ENCODE results near the gene ARHGAP26.

ARHGAP26 gene

GRCh38 chr5:143237664-143238063, 467.5 kb downstream of the ARHGAP26 start:
- no peak for DNase-seq

DNA sequence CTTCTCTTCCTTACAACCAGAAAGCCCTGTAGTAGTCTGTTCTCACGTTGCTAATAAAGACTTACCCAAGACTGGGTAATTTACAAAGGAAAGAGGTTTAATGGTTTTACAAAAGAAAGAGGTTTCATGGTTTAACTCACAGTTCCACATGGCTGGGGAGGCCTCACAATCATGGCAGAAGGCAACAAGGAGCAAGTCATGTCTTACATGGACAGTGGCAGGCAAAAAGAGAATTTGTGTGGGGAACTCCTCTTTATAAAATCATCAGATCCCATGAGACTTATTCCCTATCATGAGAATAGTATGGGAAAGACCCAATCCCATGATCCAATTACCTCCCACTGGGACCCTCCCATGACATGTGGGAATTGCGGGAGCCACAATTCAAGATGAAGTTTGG, 468.4 kb downstream of the ARHGAP26 start:
- DNase-seq = no peak

DNA sequence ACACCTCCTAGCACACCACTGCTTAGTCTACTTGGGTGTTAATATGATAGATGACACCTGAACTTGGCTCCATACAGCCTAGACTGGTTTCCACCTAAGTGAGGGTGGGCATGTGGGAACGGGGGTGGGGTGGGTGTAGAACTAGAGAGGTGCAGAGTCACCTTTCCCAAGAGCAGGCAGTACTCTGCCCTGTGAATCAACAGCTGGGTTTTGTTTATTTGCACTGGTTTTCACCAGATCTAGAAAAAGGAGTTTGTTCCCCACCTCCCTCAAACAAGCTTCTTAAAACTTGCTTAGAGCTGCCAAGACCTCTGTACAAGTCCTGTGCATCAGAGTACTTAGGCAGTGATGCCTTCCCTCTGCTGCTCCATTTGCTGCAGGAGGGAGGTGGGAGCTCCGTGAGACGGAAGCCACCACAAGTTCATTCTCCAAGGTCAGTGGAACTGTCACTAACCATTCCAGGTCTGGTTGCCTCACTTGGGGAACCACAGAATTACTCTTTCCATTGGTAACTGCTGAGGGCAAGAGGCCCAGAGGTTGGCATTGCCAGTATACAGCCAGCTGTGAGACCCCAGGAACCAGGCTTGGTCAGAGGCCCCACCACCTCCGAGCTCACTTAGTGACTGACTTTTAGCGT, 469.8 kb downstream of the ARHGAP26 start:
- DNase-seq = no peak

DNA sequence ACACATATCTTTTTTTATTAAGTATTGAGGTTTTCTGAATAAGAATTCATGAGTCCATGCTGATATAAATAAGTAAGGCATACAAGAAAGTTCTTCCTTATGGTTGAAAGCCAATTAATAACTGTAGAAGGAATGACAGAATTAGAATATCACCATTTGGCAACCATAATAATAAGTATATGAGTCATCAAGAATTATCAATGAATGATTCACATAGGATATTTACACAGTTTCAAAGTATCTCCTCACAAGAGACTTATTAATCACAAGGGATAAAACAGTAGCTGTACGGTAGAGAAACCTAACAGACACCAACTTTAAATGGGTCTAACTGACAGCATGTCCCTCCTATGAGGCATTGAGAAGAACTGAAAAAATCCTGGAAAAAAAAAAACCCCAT, 471.7 kb downstream of the ARHGAP26 start:
- no peak for DNase-seq

GRCh38 chr5:143243103-143243502, 472.9 kb downstream of the ARHGAP26 start:
- no peak for DNase-seq

- no peak for DNase-seq
These were observed 474.0 kb downstream of the ARHGAP26 start for GRCh38 chr5:143244000-143244736.

DNA sequence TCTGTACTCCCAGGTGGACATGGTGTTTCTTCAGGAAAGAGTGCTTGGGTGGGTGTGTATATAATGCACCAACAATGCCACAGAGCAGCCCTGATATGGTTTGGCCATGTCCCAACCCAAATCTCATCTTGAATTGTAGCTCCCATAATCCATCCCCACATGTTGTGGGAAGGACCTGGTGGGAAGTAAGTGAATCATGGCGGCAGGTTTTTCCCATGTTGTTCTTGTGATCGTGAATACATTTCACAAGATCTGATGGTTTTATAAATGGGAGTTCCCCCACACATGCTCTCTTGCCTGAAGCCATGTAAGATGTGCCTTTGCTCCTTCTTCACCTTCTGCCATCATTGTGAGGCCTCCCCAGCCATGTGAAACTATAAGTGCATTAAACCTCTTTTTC, 474.8 kb downstream of the ARHGAP26 start:
- DNase-seq = no peak

DNA sequence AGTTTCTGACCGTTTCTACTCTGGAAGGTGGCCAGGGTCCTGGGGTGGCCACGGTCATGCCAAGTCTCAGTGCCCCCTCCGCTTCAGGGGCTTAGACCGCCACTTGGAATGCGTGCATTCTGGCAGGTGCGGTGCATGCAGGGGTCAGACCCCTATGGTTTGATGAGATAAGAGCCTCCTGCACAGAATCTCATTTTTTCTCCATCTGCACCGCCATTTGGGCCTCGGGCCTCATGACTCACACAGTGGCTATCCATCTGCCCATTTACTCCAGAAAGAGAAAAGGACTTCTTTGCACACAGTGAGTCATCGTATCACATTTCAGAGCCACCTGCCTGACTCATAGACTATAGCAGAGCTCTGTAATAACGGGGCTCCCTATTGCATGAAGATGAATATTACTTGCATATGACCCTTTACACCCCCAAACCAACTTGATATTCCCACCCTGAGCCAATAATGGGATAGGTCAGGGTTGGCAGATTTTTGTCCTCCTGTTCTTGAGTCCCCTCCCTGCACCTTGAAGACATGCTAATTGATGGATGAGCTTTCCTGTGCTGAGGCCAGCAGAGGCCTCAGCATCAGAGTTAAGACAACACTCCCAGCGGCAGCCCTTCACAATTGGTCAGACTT, 475.9 kb downstream of the ARHGAP26 start:
- no peak for DNase-seq

GRCh38 chr5:143247134-143247815, 477.1 kb downstream of the ARHGAP26 start:
- no peak for DNase-seq

DNA sequence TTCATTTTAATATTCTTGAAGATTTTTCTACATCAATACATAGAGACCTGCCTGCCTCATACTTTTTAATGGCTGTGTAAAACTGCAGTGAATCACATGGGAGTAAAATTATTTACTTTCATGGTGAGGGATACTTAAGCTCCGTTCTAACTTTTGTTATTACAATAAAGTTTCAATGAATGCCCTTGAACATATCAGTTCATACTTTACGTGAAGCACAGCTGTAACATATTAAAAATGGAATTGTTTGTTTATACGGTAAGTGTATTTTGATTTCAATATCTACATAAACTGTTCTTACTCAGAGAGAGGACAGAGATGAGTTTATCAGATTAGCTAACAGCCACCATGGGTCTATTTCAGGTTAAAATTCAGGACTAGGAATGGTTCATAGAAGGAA, 478.2 kb downstream of the ARHGAP26 start:
- no peak for DNase-seq

- DNase-seq = no peak
These were observed 478.8 kb downstream of the ARHGAP26 start for GRCh38 chr5:143248822-143249579.

DNA sequence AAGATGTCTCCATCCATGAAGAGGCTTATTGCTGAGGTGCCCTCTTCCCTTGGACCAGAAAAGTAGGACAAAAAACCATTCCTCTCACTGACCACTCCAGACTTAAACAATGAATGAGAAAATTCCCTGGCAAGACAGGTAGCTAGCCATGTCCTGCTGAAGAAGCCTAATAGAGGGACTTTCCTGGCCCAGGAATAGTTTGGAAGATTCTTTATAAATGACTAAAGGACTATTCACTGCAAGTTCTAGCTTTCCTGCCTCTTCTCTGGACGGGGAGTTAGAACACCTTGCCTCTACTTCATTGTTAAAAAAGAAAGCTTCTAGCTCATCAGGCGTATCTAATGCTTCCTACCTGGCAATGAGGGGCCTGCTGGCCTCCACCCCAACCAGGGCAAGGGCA, 479.7 kb downstream of the ARHGAP26 start:
- DNase-seq = no peak

GRCh38 chr5:143251190-143251589, 481.0 kb downstream of the ARHGAP26 start:
- no peak for DNase-seq

DNA sequence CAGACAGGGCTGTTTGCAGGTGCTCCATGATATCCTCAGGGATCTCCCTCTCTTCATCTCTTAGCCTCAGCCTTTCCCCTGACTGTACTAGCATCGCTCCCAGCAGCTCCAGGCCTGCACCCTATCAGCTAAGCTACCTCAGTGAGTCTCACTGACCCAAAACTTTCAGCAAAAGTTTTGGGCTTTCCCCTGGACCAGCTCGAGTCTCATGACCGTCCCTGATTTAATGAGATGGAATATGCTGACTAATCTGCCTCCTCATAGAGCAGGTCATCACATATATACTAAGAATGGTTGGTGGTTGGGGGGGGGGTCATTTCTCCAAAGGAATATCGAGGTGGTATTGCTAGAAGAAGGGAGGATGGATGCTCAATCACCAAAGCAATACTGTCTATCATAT, 481.8 kb downstream of the ARHGAP26 start:
- no peak for DNase-seq

- DNase-seq = no peak
These were observed 484.6 kb downstream of the ARHGAP26 start for GRCh38 chr5:143254819-143255218.

DNA sequence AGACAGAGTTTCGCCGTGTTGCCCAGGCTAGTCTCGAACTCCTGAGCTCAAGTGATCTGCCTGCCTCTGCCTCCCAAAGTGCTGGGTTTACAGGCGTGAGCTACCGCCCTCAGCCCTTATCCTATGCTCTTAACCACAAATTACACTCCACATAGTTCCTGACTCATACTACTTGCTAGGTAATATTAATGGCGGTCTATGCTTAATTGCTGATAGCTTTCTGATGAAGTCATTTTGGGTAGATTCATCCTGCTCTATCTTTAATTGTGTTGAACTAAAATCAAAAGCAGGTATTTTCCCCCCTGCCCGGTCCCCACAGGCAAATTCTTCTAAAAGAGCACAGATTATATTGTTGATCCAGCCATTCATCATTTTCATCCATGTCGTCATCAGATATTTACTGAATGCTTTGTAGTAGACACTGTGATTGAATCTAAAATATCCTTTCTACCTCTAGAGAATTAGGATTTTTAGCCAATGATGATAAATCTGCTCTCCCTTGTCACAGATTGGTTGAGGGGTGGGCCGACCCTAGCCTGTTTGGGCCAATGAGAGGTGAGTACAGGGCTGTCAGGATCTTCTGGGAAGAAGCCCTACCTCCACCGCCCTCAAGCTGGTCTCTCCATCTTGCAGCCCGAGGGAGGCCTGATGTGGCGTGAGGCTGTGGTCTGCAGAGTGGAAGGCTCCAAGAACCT, 488.5 kb downstream of the ARHGAP26 start:
- DNase-seq = no peak

DNA sequence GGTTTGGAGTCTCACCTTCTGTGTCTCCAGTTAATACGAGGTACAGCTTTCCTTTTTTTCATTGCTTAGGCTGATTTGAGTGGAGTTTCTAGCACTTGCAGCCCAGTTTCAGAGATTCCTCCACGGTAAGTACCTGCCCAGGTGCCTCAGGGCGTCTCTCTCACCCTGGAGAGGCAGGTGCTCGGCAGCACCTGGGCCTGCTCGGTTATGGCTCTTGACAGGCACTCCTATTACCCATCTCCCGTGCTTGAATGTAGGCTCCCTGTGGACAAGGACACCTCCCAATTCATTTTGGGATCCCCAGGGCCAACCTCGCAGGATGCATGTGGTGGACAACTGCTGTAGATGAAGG, 489.1 kb downstream of the ARHGAP26 start:
- no peak for DNase-seq

DNA sequence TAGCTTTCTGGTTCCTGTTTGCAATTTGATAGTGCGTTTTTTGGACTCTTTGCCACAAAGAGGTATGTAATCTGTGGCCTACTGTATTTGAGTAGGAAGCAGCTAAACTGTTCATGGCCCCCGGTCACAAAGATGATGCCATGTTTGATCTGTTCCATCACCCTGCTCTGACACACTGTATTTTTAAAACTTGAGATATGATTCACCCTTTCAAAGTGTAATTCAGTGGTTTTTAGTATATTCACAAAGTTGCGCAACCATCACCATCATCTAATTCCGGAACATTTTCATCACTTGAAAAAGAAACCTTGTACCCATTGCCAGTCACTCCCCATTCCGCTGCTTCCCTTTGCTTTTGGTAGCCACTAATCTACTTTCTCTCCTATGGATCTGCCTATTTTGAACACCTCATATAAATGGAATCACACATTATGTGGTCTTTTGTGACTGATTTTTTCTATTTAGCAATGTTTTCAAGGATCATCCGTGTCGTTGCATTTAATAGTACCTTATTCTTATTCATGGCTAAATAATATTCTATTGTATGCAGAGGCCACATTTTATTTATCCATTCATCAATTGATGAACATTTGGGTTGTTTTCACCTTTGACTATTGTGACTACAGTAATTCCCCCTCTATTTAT, 491.7 kb downstream of the ARHGAP26 start:
- DNase-seq = no peak

GRCh38 chr5:143262393-143263174, 492.4 kb downstream of the ARHGAP26 start:
- no peak for DNase-seq

DNA sequence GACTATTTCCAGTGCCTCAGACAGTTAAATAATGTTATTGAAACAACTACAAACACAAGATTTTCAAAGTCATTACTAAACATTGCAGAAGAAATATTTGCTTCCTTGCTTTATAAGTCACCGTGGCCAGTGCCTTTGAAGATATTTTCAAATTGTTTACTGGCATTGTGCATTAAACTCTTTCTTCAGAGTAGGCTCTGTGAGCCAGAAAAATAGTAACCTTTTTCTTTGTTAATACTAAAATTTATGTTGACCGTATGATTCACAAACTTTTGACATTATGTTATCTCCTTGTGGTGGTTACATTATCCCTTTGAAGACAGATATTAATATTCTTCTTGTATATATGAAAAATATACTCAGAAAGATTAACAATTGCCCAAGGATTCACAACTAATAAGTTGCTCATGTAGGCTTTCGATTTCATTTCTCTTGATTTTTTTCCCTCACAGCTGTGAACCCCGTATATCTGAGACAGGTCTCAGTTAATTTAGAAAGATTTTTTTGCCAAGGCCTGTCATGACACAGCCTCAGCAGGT, 493.2 kb downstream of the ARHGAP26 start:
- DNase-seq = no peak

GRCh38 chr5:143265995-143266394, 495.8 kb downstream of the ARHGAP26 start:
- no peak for DNase-seq
